SK-N-SH (cell line): ENCODE results near the gene RPL7A. TPM values are rescaled to one million over a fixed set of nuclear protein-coding genes. Genes with fewer than 3 reads are reported as not detected.

ENCODE experiments used
- CTCF ChIA-PET: fragments of 300-600, 350-600 bp; formaldehyde crosslinking; extraction: SDS; loops from one replicate; lab custom pipeline; 2021; lab: Yijun Ruan, JAX
- POLR2A ChIA-PET: fragments of 350-600 bp; sonication (Branson Sonifier 250); formaldehyde crosslinking; extraction: SDS; loops from one replicate; lab custom pipeline; 2020; ENCODE audit warnings: antibody characterized with exemption, inconsistent platforms; lab: Yijun Ruan, JAX
- DNase-seq: peaks from one replicate; pipeline ENCODE4 v3.0.0; 2012
- H2AFZ ChIP-seq: fragments of 200-600 bp; sonication (generic); 2 replicates; pipeline ENCODE4 v1.8.1; 2016; ENCODE audit warnings: antibody characterized with exemption, mild to moderate bottlenecking, low read depth
- H3F3A ChIP-seq: fragments of 200-600 bp; sonication (generic); replicated peaks from 2 replicates; pipeline ENCODE3; 2016; ENCODE audit warnings: antibody characterized with exemption, mild to moderate bottlenecking; ENCODE audit not compliant: insufficient read depth
- H3K27ac ChIP-seq, 2 experiments: fragments of 200-500 bp in 1 of 2; fragments of 200-600 bp in 1 of 2; sonication (Bioruptor generic) in 1 of 2; sonication (generic), shearing (Covaris generic) in 1 of 2; 2 replicates each; pipeline versions ENCODE4 v1.5.1 to v1.6.1; 2014 to 2016; ENCODE audit warnings: low read depth in 2 of 2, inconsistent platforms in 1 of 2, low read length in 1 of 2, mild to moderate bottlenecking in 1 of 2, mixed read lengths in 1 of 2
- H3K27me3 ChIP-seq: fragments of 200-600 bp; sonication (generic), shearing (Covaris generic); 2 replicates; pipeline ENCODE4 v1.6.1; 2016; ENCODE audit warnings: mixed run types; ENCODE audit not compliant: insufficient read depth
- H3K36me3 ChIP-seq, 2 experiments: fragments of 200-500 bp in 1 of 2; fragments of 200-600 bp in 1 of 2; sonication (Bioruptor generic) in 1 of 2; sonication (generic) in 1 of 2; replicated peaks in 1 of 2; 2 replicates each; pipeline versions ENCODE3 to v1.5.1; 2014 to 2016; ENCODE audit warnings: low read length in 1 of 2, mild to moderate bottlenecking in 1 of 2; ENCODE audit not compliant: insufficient read depth in 2 of 2, control insufficient read depth in 1 of 2
- H3K4me1 ChIP-seq, 2 experiments: fragments of 200-500 bp in 1 of 2; fragments of 200-600 bp in 1 of 2; sonication (Bioruptor generic) in 1 of 2; sonication (generic), shearing (Covaris generic) in 1 of 2; 2 replicates each; pipeline versions ENCODE4 v1.5.1 to v1.6.1; 2014 to 2016; ENCODE audit warnings: low read depth in 1 of 2, low read length in 1 of 2, mixed run types in 1 of 2; ENCODE audit not compliant: insufficient read depth in 2 of 2, control insufficient read depth in 1 of 2
- H3K4me2 ChIP-seq: fragments of 200-600 bp; sonication (generic), shearing (Covaris generic); 2 replicates; pipeline ENCODE4 v1.6.1; 2017; ENCODE audit warnings: mixed run types
- H3K4me3 ChIP-seq, 2 experiments: fragments of 200-500 bp in 1 of 2; fragments of 200-600 bp in 1 of 2; sonication (Bioruptor generic) in 1 of 2; sonication (generic), shearing (Covaris generic) in 1 of 2; 2 replicates each; pipeline versions ENCODE4 v1.5.1 to v1.8.1; 2014 to 2016; ENCODE audit warnings: low read depth in 2 of 2, inconsistent platforms in 1 of 2, low read length in 1 of 2, mild to moderate bottlenecking in 1 of 2, mixed read lengths in 1 of 2, moderate library complexity in 1 of 2
- H3K79me2 ChIP-seq: fragments of 200-600 bp; sonication (generic); 2 replicates; pipeline ENCODE4 v1.8.1; 2017; ENCODE audit warnings: mild to moderate bottlenecking; ENCODE audit not compliant: insufficient read depth
- H3K9ac ChIP-seq: fragments of 200-600 bp; sonication (generic); 2 replicates; pipeline ENCODE4 v1.6.1; 2017; ENCODE audit warnings: mixed run types
- H3K9me2 ChIP-seq: fragments of 200-600 bp; sonication (generic); 2 replicates; pipeline ENCODE4 v1.6.1; 2017; ENCODE audit warnings: mixed run types
- H3K9me3 ChIP-seq: fragments of 200-600 bp; sonication (generic); 2 replicates; pipeline ENCODE4 v1.6.1; 2017; ENCODE audit warnings: mixed run types, mild to moderate bottlenecking, moderate library complexity
- H4K20me1 ChIP-seq: fragments of 200-600 bp; sonication (generic); 2 replicates; pipeline ENCODE4 v1.6.1; 2017; ENCODE audit warnings: mild to moderate bottlenecking, mixed run types; ENCODE audit not compliant: insufficient read depth
- CTCF ChIP-seq: fragments of 200-600 bp; sonication (generic); IDR thresholded peaks from 2 replicates; pipeline ENCODE4 v1.6.1; 2017; ENCODE audit warnings: antibody characterized with exemption, mild to moderate bottlenecking, moderate library complexity
- FOSL2 ChIP-seq: IDR thresholded peaks from 2 replicates; pipeline ENCODE4 v1.4.0; 2012; ENCODE audit warnings: low read depth, mild to moderate bottlenecking, moderate library complexity, borderline replicate concordance
- GATA2 ChIP-seq: sonication (generic); formaldehyde crosslinking; IDR thresholded peaks from 2 replicates; pipeline ENCODE4 v1.5.0; 2020; ENCODE audit warnings: mild to moderate bottlenecking, missing genetic modification reagents
- NFIC ChIP-seq: IDR thresholded peaks from 2 replicates; pipeline ENCODE4 v1.4.0; 2012; ENCODE audit warnings: borderline replicate concordance
- RAD21 ChIP-seq: IDR thresholded peaks from 2 replicates; pipeline ENCODE4 v1.6.1; 2012; ENCODE audit warnings: mild to moderate bottlenecking, low read length
- SIN3A ChIP-seq: IDR thresholded peaks from 2 replicates; pipeline ENCODE4 v1.6.1; 2012; ENCODE audit warnings: low read depth, mild to moderate bottlenecking, low read length, moderate library complexity, borderline replicate concordance
- WGBS: methylation state at CpG from one replicate; pipeline ENCODE4 v1.1.6; 2017; ENCODE audit warnings: low lambda C conversion rate; 5-methylcytosine and 5-hydroxymethylcytosine counted together
- polyA plus RNA-seq, 3 experiments: library from polyadenylated mRNA; depleted of rRNA; stranded (reverse); fragments of >200 nt; gene quantifications; 2 replicates each; pipeline ENCODE4 v1.2.3, GENCODE V29; 2012

RPL7A gene
- polyA plus RNA-seq, 1 of the 3 experiments (the other 2 are of a cell fraction) = 4,121 TPM

GRCh38 chr9:133371261-133371711 lies 23.3 kb downstream of the RPL7A start (continued):
- TF ChIP-seq CTCF (no peak), NFIC (no peak)

GRCh38 chr9:133372144-133372543 lies 24.1 kb downstream of the RPL7A start:
- H3K9me2 ChIP-seq = no peaks in the 10 kb centered on the region
- no peak for DNase-seq
- H2AFZ ChIP-seq = no peak overlapping the region
- no peak overlapping the region; a peak in 1 of 4 replicates for H3K27ac ChIP-seq
- H3K79me2 ChIP-seq = peaks cover 90% of the 10 kb centered on the region
- ChIA-PET CTCF (interaction anchor here (1.1 to 2.5 kb wide), 4 partner anchors 10 to 114 kb away, joined by 3 to 7 read pairs (median 6); partner anchors contain the start of genes SURF1 and SURF2), POLR2A (interaction anchor here (1.3 kb wide), 1 partner anchor 21 kb away, joined by 3 read pairs; no protein-coding TSS in a partner anchor)
- H3K9me3 ChIP-seq = no peaks in the 10 kb centered on the region
- no peaks in the 10 kb centered on the region for H3K27me3 ChIP-seq
- no peak overlapping the region for H3K4me2 ChIP-seq
- H4K20me1 ChIP-seq = peaks cover 81% of the 10 kb centered on the region
- no peak overlapping the region for H3K9ac ChIP-seq
- H3K4me1 ChIP-seq = peaks cover 5 to 44% of the 10 kb centered on the region in 2 experiments; a peak in 3 of 4 replicates
- WGBS = 100% methylated on average over 5 of the region's 7 CpGs
- no peak for TF ChIP-seq RAD21
- no peak for TF ChIP-seq GATA2
- H3F3A ChIP-seq = peaks cover under 1% of the 10 kb centered on the region
- H3K4me3 ChIP-seq = no peak overlapping the region
- H3K36me3 ChIP-seq = peaks cover 29 to 45% of the 10 kb centered on the region in 2 experiments

- Histone ChIP-seq H3K36me3 (peaks cover 29 to 30% of the 10 kb centered on the region in 2 experiments), H3K79me2 (peaks cover 65% of the 10 kb centered on the region), H3K9me2 (no peaks in the 10 kb centered on the region), H3F3A (peaks cover 9% of the 10 kb centered on the region), H3K9ac (peak overlapping the region; percentile 99), H3K9me3 (no peaks in the 10 kb centered on the region), H3K27me3 (no peaks in the 10 kb centered on the region), H3K4me1 (peaks cover 5 to 21% of the 10 kb centered on the region in 2 experiments; a peak in 3 of 4 replicates), H3K27ac (peak overlapping the region; percentile 67 to 90), H4K20me1 (peaks cover 55% of the 10 kb centered on the region), H2AFZ (no peak overlapping the region), H3K4me2 (peak overlapping the region; percentile 93), H3K4me3 (peak overlapping the region; percentile 88 to 100)
- CTCF ChIA-PET = interaction anchor here (0.9 to 1.4 kb wide), 4 partner anchors 8 to 29 kb away, joined by 3 to 7 read pairs (median 5); no protein-coding TSS in a partner anchor
- DNase-seq = no peak
- 22% methylated on average over 12 of the region's 12 CpGs for whole genome bisulfite sequencing
- POLR2A ChIA-PET = interaction anchor here (0.7 to 0.9 kb wide), 2 partner anchors 18 to 363 kb away, joined by 3 read pairs; partner anchors contain the start of genes SARDH, SURF1 and SURF2
- no peak for TF ChIP-seq FOSL2
- peak; percentile 16; the same call in 1 of the 2 replicates for TF ChIP-seq SIN3A
Measured at GRCh38 chr9:133374612-133375115, 26.6 kb downstream of the RPL7A start.
